ENCODE results near the gene TMCC3. TPM values are rescaled to one million over a fixed set of nuclear protein-coding genes. Genes with fewer than 3 reads are reported as not detected.

TMCC3 gene
- total RNA-seq, 1 donor from 2014 or later, result 11.0 TPM

GRCh38 chr12:94585626-94586025 is 64.7 kb downstream of the TMCC3 start:
- H3K9me3 ChIP-seq, result no peaks in the 10 kb centered on the region
- no peaks in the 10 kb centered on the region for H3K4me1 ChIP-seq
- no peak overlapping the region for H3K4me3 ChIP-seq
- no peak for TF ChIP-seq CTCF (IDR thresholded peaks at IDR 0.05)
- no peaks in the 10 kb centered on the region for H3K27me3 ChIP-seq
- peaks cover 0 to 12% of the 10 kb centered on the region in 2 donors for H3K36me3 ChIP-seq
- intact Hi-C loops (cut with DNase I), result no loop called here
- DNase-seq (ENCODE audit: low spot score in 2 of 2), result no peak
- no peak overlapping the region for H3K27ac ChIP-seq

GRCh38 chr12:94584377-94584776 is 66.0 kb downstream of the TMCC3 start:
- Histone ChIP-seq H3K27ac (no peak overlapping the region), H3K4me1 (no peaks in the 10 kb centered on the region), H3K4me3 (no peak overlapping the region), H3K9me3 (no peaks in the 10 kb centered on the region), H3K36me3 (peaks cover 0 to 12% of the 10 kb centered on the region in 2 donors), H3K27me3 (no peaks in the 10 kb centered on the region)
- TF ChIP-seq CTCF (IDR thresholded peaks at IDR 0.05), result no peak
- intact Hi-C loops (cut with DNase I), result no loop called here
- no peak for DNase-seq (ENCODE audit: low spot score in 2 of 2)

GRCh38 chr12:94582591-94582990 is 67.8 kb downstream of the TMCC3 start:
- no peaks in the 10 kb centered on the region for H3K9me3 ChIP-seq
- no peak overlapping the region for H3K27ac ChIP-seq
- DNase-seq (ENCODE audit: low spot score in 2 of 2), result no peak
- intact Hi-C loops (cut with DNase I), result no loop called here
- no peak for TF ChIP-seq CTCF (IDR thresholded peaks at IDR 0.05)
- no peaks in the 10 kb centered on the region for H3K27me3 ChIP-seq
- H3K4me3 ChIP-seq, result no peak overlapping the region
- H3K4me1 ChIP-seq, result no peaks in the 10 kb centered on the region
- peaks cover 0 to 12% of the 10 kb centered on the region in 2 donors for H3K36me3 ChIP-seq

GRCh38 chr12:94575645-94576403 is 74.5 kb downstream of the TMCC3 start:
- Histone ChIP-seq H3K9me3 (no peaks in the 10 kb centered on the region), H3K4me1 (no peaks in the 10 kb centered on the region), H3K4me3 (no peak overlapping the region), H3K36me3 (peaks cover 0 to 4% of the 10 kb centered on the region in 2 donors), H3K27me3 (no peaks in the 10 kb centered on the region), H3K27ac (no peak overlapping the region)
- no peak for DNase-seq (ENCODE audit: low spot score in 2 of 2)
- intact Hi-C loops (cut with DNase I), result no loop called here
- no peak for TF ChIP-seq CTCF (IDR thresholded peaks at IDR 0.05)

GRCh38 chr12:94575024-94575423 is 75.3 kb downstream of the TMCC3 start:
- TF ChIP-seq CTCF (IDR thresholded peaks at IDR 0.05), result no peak
- no peaks in the 10 kb centered on the region for H3K4me1 ChIP-seq
- H3K36me3 ChIP-seq, result peaks cover 0 to 11% of the 10 kb centered on the region in 2 donors
- H3K27ac ChIP-seq, result no peak overlapping the region
- no peak for DNase-seq (ENCODE audit: low spot score in 2 of 2)
- no peaks in the 10 kb centered on the region for H3K9me3 ChIP-seq
- H3K4me3 ChIP-seq, result no peak overlapping the region
- intact Hi-C loops (cut with DNase I), result no loop called here
- no peaks in the 10 kb centered on the region for H3K27me3 ChIP-seq

All from ascending aorta (tissue), 2 donors.